Measurements from ENCODE around the gene NADSYN1.
"Not testable (repeated sequence)": the region's sequence is repeated elsewhere in the genome, so short reads cannot be mapped to it uniquely, and the experiment has no call there.

Gene NADSYN1

DNA sequence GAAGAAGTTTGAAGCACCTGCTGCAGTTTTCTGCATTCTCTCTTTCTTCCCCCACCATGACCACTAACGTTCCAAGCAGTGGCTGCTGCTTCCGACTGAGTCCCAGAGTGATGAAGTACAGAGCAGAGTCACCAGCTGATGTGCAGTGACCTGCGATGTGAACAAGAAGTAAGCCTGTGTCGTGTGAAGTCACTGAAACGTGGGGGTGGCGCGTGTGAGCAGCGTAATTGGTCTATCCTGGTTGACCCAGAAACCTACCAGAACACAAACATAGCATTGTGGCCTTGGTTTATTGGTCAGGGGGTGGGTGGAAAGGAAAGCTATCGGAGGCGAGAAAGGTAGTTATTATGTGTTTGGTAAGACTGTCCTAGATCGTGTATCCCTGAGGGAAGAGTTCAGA lies 77.6 kb downstream of the NADSYN1 start:
- DNase-seq, result no peak

GRCh38 chr11:71532036-71532610 lies 79.1 kb downstream of the NADSYN1 start:
- no peak for DNase-seq

DNA sequence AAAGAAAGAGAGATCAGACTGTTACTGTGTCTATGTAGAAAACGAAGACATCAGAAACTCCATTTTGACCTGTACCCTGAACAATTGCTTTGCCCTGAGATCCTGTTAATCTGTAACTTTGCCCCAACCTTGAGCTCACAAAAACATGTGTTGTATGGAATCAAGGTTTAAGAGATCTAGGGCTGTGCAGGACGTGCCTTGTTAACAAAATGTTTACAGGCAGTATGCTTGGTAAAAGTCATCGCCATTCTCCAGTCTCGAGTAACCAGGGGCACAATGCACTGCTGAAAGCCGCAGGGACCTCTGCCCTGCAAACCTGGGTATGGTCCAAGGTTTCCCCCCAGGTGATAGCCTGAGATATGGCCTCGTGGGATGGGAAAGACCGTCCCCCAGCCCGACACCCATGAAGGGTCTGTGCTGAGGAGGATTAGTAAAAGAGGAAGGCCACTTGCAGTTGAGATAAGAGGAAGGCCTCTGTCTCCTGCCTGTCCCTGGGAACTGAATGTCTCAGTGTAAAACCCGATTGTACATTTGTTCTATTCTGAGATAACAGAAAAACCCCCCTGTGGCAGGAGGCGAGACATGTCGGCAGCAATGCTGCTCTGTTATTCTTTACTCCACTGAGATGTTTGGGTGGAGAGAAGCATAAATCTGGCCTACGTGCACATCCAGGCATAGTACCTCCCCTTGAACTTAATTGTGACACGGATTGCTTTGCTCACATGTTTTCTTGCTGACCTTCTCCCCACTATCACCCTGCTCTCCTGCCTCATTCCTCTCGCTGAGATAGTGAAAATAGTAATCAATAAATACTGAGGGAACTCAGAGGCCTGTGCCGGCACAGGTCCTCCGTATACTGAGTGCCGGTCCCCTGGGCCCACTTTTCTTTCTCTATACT lies 82.0 kb downstream of the NADSYN1 start:
- not testable (repeated sequence) for DNase-seq

DNA sequence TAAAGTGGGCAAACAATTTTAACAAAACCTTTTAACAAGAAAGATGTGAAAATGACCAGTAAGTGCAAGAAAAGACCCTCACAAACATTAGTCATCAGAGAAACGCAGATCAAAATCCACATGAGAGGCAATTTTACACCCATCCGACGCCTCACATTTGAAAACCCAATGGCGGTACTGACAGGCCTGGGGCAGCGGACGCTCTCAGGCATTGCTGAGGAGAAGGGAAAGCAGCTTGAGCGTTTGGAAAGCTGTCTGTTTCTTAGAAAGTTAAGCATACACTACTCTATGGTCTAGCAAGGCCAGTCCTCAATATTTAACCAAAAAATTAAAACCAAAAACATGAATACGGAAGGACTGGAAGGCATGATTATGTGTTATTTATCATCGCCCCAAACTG lies 82.8 kb downstream of the NADSYN1 start:
- no peak for DNase-seq

- no peak for DNase-seq
Observed at GRCh38 chr11:71537537-71537936, 84.5 kb downstream of the NADSYN1 start.

DNA sequence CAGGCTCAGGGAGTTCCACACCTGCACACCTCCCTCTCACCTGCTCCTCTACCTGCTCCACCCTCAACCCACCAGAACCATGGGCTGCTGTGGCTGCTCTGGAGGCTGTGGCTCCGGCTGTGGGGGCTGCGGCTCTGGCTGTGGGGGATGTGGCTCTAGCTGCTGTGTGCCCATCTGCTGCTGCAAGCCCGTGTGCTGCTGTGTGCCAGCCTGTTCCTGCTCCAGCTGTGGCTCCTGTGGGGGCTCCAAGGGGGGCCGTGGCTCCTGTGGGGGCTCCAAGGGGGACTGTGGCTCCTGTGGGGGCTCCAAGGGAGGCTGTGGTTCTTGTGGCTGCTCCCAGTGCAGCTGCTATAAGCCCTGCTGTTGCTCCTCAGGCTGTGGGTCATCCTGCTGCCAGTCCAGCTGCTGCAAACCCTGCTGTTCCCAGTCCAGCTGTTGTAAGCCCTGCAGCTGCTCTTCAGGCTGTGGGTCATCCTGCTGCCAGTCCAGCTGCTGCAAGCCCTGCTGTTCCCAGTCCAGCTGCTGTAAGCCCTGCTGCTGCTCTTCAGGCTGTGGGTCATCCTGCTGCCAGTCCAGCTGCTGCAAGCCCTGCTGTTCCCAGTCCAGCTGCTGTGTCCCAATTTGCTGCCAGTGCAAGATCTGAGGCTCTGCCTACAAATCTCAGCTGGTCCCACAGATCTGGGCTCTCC lies 85.1 kb downstream of the NADSYN1 start, which contains the start of gene KRTAP5-8:
Gene KRTAP5-8 (plus strand): TSS at position 49 of the 689 bp plus-strand sequence. CDS start 31 bp downstream, at position 80.
- not testable (repeated sequence) for DNase-seq

DNA sequence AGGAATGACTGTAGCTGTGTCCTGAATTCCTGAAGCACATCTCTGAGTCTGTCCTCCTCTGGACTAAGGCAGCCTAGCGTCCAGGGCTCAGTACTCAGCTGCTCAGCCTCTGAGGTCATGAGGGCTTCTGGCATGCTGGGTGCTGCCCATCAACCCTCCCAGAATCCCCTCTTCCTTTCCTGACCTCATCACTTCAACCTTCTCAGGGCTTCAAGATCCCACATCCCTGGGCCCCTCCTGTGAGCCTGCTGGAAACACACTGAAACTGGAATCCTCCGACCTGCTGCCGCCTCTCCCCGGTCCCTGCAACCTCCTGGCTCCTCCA lies 85.6 kb downstream of the NADSYN1 start:
- DNase-seq, result no peak

DNA sequence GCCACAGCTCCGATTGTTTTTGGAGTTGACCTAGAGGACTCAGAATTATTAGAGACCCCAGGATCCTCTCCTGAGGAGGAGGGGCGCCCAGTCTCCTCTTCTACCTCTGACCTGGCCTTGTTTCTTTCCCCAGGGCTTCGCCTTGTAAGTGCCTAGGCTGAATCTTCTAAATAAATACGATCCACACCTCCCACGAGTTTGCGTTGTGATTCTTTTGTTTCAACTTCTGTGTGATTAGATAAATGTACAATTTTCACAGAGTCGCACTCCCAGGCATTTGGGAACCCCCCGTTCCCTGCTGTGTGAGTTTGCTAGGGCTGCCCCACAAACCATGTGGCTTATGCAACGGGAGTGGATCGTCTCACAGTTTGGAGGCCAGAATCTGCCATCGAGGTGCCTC lies 86.0 kb downstream of the NADSYN1 start:
- DNase-seq, result no peak

DNA sequence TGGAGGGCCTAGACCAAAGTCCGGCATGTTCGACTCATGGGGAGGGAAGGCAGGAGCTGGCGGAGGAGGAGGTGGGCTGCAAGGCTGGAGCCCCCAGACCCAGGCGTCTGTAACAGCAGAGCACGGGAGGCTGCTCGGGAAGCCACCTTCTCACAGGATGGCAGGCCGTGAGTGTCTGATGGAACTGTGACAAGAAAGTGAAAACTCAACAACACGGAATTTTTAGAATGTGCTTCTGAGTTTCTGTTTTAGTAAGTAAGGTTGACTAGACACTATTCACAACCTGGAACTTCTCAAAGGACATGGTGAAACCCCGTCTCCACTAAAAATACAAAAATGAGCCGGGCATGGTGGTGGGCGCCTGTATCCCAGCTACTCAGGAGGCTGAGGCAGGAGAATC lies 87.0 kb downstream of the NADSYN1 start:
- not testable (repeated sequence) for DNase-seq

GRCh38 chr11:71540521-71541304 lies 87.7 kb downstream of the NADSYN1 start:
- DNase-seq, result not testable (repeated sequence)

- no peak for DNase-seq
Observed at GRCh38 chr11:71542382-71542781, 89.4 kb downstream of the NADSYN1 start.

GRCh38 chr11:71542879-71543777 lies 90.1 kb downstream of the NADSYN1 start:
- DNase-seq, result no peak

- no peak for DNase-seq
Observed at GRCh38 chr11:71543866-71544265, 90.9 kb downstream of the NADSYN1 start.

DNA sequence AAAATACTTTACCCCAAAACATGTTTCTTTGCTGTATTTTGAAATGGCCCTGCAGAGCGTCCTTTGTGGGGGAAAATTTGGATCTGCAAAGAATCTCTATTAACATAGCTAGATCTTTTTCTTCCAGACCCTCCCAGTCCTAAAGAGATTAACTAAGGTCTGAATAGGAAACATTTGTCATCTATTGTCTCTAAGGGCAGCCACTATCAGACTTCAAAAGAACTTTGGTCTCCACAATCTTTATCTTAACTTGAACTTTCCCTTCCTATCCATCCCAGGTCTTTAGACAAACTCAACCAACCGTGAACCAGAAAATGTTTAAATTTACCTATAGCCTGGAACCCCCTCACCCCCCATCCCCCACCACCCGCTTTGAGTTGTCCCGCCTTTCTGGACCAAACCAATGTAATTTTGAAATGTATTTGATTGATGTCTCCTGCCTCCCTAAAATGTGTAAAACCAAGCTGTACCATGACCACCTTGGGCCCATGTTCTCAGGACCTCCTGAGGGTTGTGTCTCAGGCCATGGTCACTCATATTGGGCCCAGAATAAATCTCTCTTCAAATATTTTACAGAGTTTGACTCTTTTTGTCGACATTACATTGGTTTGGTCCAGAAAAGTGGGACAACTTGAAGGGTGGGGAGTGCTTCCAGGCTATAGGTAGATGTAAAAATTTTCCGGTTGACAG lies 91.7 kb downstream of the NADSYN1 start:
- no peak for DNase-seq

- no peak for DNase-seq
Observed at GRCh38 chr11:71545405-71545966, 92.5 kb downstream of the NADSYN1 start.

DNA sequence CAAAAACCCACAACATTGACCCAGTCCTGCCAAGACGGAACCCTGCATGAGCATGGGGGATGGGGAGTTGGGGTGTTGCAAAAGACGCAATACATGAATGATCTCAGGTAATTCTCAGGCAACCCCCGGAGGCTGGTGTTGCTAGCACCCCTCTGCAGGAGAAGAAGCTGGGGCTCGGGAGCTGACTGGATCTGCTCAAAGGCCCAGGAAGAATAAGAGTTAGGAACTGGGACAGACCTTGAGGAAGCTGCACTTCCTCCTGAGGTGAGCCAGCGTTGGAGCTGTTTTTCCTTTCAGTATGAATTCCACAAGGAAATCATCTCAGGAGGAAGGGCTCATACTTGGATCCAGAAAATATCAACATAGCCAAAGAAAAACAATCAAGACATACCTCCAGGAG lies 95.1 kb downstream of the NADSYN1 start, which contains the start of gene KRTAP5-9:
Gene KRTAP5-9 (plus strand): TSS at position 301 of the 400 bp plus-strand sequence. CDS start 238 bp downstream, outside the sequence.
- DNase-seq, result no peak

DNA sequence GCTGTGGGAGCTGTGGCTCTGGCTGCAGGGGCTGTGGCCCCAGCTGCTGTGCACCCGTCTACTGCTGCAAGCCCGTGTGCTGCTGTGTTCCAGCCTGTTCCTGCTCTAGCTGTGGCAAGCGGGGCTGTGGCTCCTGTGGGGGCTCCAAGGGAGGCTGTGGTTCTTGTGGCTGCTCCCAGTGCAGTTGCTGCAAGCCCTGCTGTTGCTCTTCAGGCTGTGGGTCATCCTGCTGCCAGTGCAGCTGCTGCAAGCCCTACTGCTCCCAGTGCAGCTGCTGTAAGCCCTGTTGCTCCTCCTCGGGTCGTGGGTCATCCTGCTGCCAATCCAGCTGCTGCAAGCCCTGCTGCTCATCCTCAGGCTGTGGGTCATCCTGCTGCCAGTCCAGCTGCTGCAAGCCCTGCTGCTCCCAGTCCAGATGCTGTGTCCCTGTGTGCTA lies 95.7 kb downstream of the NADSYN1 start:
- DNase-seq, result no peak
